GM12878 (cell line): ENCODE data around the gene TMEM44. TPM values are rescaled to one million over a fixed set of nuclear protein-coding genes. Genes with fewer than 3 reads are reported as not detected.
A peak's percentile ranks its signal among the peaks of the same experiment; 100 is the strongest.

Source experiments
- CHD4 ChIP-seq: fragments of 200-600 bp; sonication (generic); IDR thresholded peaks from 2 replicates; pipeline ENCODE4 v1.6.1; 2016; ENCODE audit warnings: mild to moderate bottlenecking
- ETV6 ChIP-seq, 2 experiments: fragments of 450-650 bp in 1 of 2; IDR thresholded peaks in 1 of 2; conservative IDR thresholded peaks in 1 of 2; 2 replicates each; pipeline ENCODE4 v1.6.1; 2014; ENCODE audit warnings: antibody characterized with exemption in 1 of 2, borderline replicate concordance in 1 of 2, low read depth in 1 of 2, mild to moderate bottlenecking in 1 of 2, moderate library complexity in 1 of 2
- EZH2 ChIP-seq: IDR thresholded peaks from 2 replicates; pipeline ENCODE4 v1.6.1; 2012; ENCODE audit warnings: low read depth, mild to moderate bottlenecking, control low read depth, inconsistent platforms, low read length, borderline replicate concordance; ENCODE audit not compliant: control insufficient read depth
- HDAC6 ChIP-seq: fragments of 200-600 bp; sonication (generic); IDR thresholded peaks from one replicate; pipeline ENCODE4 v1.8.0; 2017; ENCODE audit warnings: antibody characterized with exemption; ENCODE audit not compliant: unreplicated experiment
- MTA3 ChIP-seq: IDR thresholded peaks from 2 replicates; pipeline ENCODE4 v1.6.1; 2012; ENCODE audit warnings: low read length, inconsistent platforms, borderline replicate concordance
- NFIC ChIP-seq: IDR thresholded peaks from 2 replicates; pipeline ENCODE4 v1.6.1; 2012; ENCODE audit warnings: low read depth, mild to moderate bottlenecking, inconsistent platforms, low read length, moderate library complexity
- POLR2A ChIP-seq: IDR thresholded peaks from 2 replicates; pipeline ENCODE4 v1.6.1; 2011; ENCODE audit warnings: low read depth, mild to moderate bottlenecking, low read length
- RFX5 ChIP-seq: IDR thresholded peaks from 2 replicates; pipeline ENCODE4 v1.6.1; 2011; ENCODE audit warnings: low read depth, low read length, improper control_type of control experiment
- SMC3 ChIP-seq: IDR thresholded peaks from 2 replicates; pipeline ENCODE4 v1.6.1; 2011; ENCODE audit warnings: low read length, improper control_type of control experiment, borderline replicate concordance
- TAF1 ChIP-seq: IDR thresholded peaks from 2 replicates; pipeline ENCODE4 v1.6.1; 2011; ENCODE audit warnings: mild to moderate bottlenecking, low read depth, low read length, borderline replicate concordance
- ZNF24 ChIP-seq: fragments of 450-650 bp; IDR thresholded peaks from 2 replicates; pipeline ENCODE4 v1.6.1; 2017; ENCODE audit warnings: antibody characterized with exemption, mild to moderate bottlenecking
- polyA plus RNA-seq, 11 experiments: library from polyadenylated mRNA; depleted of rRNA in 4 of 11; unstranded in 6 of 11; stranded (reverse) in 5 of 11; fragments of >200 nt; fragmentation: Nextera tagmentation in 4 of 11; fragmentation: Illumina TruSeq in 1 of 11; extraction: Ambion mirVana in 4 of 11; extraction: Trizol in 1 of 11; gene quantifications; 1 replicate in 1 of 11; 2 replicates in 10 of 11; pipeline versions ENCODE4 v1.2.1 to v1.2.3, GENCODE V29; 2011 to 2016; ENCODE audit warnings: inconsistent platforms in 2 of 11, missing spikeins in 2 of 11, low read depth in 1 of 11
- total RNA-seq, 4 experiments: library from RNA; depleted of rRNA in 3 of 4; stranded (reverse); fragments of >200 nt in 3 of 4; fragmentation: Illumina TruSeq in 1 of 4; extraction: Trizol in 1 of 4; gene quantifications; 2 replicates each; pipeline versions ENCODE4 v1.2.1 to v1.2.3, GENCODE V29; 2013 to 2021
- TF ChIP-seq, protein P1 (sequence below): fragments of 450-650 bp; IDR thresholded peaks from 2 replicates; pipeline ENCODE4 v1.6.1; 2018; ENCODE audit warnings: borderline replicate concordance, mild to moderate bottlenecking; ENCODE audit not compliant: partially characterized antibody
- TF ChIP-seq, protein P2 (sequence below): fragments of 450-650 bp; conservative IDR thresholded peaks from 2 replicates; pipeline ENCODE4 v1.6.1; 2017; ENCODE audit warnings: mild to moderate bottlenecking, moderate library complexity
- TF ChIP-seq, protein P3 (sequence below): IDR thresholded peaks from 2 replicates; pipeline ENCODE4 v1.6.1; 2011; ENCODE audit warnings: mild to moderate bottlenecking, low read depth, low read length, moderate library complexity; ENCODE audit not compliant: insufficient replicate concordance
- TF ChIP-seq, protein P4 (sequence below): fragments of 450-650 bp; IDR thresholded peaks from 2 replicates; pipeline ENCODE4 v1.6.1; 2017; ENCODE audit warnings: borderline replicate concordance
- TF ChIP-seq, protein P5 (sequence below), 3 experiments: IDR thresholded peaks in 2 of 3; conservative IDR thresholded peaks in 1 of 3; 2 replicates each; pipeline ENCODE4 v1.5.1; 2011; ENCODE audit warnings: low read depth in 3 of 3, low read length in 3 of 3, mild to moderate bottlenecking in 3 of 3, control low read depth in 2 of 3, moderate library complexity in 2 of 3, inconsistent platforms in 1 of 3, mixed read lengths in 1 of 3; ENCODE audit not compliant: control insufficient read depth in 2 of 3, insufficient read depth in 1 of 3; ENCODE audit errors: extremely low read depth in 1 of 3
- TF ChIP-seq, protein P6 (sequence below): IDR thresholded peaks from 2 replicates; pipeline ENCODE4 v1.6.1; 2011; ENCODE audit warnings: low read depth, low read length, improper control_type of control experiment, borderline replicate concordance

Gene TMEM44
- total and polyA plus RNA-seq, 10 of the 15 experiments (the other 5 are each of a cell fraction or from before 2014, with no cell fraction given) = 0.57 to 8.3 (median 3.6) TPM

DNA sequence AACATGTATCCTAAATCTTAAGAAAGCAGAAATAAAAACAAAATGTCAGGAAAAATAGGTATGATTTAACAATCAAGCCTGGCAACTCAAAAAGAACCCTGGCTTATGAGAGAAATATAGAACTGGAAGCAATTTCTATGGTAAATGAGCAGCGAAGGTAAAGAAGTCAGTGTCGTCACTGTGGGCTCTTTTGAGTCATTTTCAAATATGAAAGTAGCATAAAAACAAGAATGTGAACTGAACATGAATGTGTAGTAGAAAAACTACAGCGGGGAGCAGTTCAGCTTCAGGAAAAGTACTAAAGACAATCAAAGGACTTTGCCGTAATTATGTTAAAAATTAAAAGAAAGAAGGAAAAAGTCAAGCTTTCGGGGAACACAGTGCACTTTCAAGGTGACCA is 21.2 kb upstream of the TMEM44 start (continued):
- TF ChIP-seq, protein P1, sequence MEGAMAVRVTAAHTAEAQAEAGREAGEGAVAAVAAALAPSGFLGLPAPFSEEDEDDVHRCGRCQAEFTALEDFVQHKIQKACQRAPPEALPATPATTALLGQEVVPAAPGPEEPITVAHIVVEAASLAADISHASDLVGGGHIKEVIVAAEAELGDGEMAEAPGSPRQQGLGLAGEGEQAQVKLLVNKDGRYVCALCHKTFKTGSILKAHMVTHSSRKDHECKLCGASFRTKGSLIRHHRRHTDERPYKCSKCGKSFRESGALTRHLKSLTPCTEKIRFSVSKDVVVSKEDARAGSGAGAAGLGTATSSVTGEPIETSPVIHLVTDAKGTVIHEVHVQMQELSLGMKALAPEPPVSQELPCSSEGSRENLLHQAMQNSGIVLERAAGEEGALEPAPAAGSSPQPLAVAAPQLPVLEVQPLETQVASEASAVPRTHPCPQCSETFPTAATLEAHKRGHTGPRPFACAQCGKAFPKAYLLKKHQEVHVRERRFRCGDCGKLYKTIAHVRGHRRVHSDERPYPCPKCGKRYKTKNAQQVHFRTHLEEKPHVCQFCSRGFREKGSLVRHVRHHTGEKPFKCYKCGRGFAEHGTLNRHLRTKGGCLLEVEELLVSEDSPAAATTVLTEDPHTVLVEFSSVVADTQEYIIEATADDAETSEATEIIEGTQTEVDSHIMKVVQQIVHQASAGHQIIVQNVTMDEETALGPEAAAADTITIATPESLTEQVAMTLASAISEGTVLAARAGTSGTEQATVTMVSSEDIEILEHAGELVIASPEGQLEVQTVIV = no peak
- TF ChIP-seq RFX5 (no peak), HDAC6 (no peak), POLR2A (no peak), NFIC (peak; percentile 68; the same call in 1 of the 2 replicates), TAF1 (no peak), ZNF24 (no peak), EZH2 (no peak), CHD4 (no peak), MTA3 (no peak), ETV6 (conservative IDR thresholded peaks at IDR 0.05 in 1 of 2, IDR thresholded peaks at IDR 0.05 in 1 of 2; ENCODE audit: borderline replicate concordance in 1 of 2, low read depth in 1 of 2) (peak in 1 of 2 experiments; percentile 9; a peak in 1 of 4 replicates), SMC3 (no peak)
- TF ChIP-seq, protein P2, sequence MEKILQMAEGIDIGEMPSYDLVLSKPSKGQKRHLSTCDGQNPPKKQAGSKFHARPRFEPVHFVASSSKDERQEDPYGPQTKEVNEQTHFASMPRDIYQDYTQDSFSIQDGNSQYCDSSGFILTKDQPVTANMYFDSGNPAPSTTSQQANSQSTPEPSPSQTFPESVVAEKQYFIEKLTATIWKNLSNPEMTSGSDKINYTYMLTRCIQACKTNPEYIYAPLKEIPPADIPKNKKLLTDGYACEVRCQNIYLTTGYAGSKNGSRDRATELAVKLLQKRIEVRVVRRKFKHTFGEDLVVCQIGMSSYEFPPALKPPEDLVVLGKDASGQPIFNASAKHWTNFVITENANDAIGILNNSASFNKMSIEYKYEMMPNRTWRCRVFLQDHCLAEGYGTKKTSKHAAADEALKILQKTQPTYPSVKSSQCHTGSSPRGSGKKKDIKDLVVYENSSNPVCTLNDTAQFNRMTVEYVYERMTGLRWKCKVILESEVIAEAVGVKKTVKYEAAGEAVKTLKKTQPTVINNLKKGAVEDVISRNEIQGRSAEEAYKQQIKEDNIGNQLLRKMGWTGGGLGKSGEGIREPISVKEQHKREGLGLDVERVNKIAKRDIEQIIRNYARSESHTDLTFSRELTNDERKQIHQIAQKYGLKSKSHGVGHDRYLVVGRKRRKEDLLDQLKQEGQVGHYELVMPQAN = no peak
- TF ChIP-seq, protein P3, sequence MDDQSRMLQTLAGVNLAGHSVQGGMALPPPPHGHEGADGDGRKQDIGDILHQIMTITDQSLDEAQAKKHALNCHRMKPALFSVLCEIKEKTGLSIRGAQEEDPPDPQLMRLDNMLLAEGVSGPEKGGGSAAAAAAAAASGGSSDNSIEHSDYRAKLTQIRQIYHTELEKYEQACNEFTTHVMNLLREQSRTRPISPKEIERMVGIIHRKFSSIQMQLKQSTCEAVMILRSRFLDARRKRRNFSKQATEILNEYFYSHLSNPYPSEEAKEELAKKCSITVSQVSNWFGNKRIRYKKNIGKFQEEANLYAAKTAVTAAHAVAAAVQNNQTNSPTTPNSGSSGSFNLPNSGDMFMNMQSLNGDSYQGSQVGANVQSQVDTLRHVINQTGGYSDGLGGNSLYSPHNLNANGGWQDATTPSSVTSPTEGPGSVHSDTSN = no peak
- TF ChIP-seq, protein P4, sequence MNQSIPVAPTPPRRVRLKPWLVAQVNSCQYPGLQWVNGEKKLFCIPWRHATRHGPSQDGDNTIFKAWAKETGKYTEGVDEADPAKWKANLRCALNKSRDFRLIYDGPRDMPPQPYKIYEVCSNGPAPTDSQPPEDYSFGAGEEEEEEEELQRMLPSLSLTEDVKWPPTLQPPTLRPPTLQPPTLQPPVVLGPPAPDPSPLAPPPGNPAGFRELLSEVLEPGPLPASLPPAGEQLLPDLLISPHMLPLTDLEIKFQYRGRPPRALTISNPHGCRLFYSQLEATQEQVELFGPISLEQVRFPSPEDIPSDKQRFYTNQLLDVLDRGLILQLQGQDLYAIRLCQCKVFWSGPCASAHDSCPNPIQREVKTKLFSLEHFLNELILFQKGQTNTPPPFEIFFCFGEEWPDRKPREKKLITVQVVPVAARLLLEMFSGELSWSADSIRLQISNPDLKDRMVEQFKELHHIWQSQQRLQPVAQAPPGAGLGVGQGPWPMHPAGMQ = no peak
- TF ChIP-seq, protein P5, sequence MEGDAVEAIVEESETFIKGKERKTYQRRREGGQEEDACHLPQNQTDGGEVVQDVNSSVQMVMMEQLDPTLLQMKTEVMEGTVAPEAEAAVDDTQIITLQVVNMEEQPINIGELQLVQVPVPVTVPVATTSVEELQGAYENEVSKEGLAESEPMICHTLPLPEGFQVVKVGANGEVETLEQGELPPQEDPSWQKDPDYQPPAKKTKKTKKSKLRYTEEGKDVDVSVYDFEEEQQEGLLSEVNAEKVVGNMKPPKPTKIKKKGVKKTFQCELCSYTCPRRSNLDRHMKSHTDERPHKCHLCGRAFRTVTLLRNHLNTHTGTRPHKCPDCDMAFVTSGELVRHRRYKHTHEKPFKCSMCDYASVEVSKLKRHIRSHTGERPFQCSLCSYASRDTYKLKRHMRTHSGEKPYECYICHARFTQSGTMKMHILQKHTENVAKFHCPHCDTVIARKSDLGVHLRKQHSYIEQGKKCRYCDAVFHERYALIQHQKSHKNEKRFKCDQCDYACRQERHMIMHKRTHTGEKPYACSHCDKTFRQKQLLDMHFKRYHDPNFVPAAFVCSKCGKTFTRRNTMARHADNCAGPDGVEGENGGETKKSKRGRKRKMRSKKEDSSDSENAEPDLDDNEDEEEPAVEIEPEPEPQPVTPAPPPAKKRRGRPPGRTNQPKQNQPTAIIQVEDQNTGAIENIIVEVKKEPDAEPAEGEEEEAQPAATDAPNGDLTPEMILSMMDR (IDR thresholded peaks at IDR 0.05 in 2 of 3, conservative IDR thresholded peaks at IDR 0.05 in 1 of 3; ENCODE audit: control insufficient read depth in 2 of 3, extremely low read depth in 1 of 3, insufficient read depth in 1 of 3, low read depth in 3 of 3, low read length in 3 of 3) = no peak
- TF ChIP-seq, protein P6, sequence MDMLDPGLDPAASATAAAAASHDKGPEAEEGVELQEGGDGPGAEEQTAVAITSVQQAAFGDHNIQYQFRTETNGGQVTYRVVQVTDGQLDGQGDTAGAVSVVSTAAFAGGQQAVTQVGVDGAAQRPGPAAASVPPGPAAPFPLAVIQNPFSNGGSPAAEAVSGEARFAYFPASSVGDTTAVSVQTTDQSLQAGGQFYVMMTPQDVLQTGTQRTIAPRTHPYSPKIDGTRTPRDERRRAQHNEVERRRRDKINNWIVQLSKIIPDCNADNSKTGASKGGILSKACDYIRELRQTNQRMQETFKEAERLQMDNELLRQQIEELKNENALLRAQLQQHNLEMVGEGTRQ = no peak
